Sigmoid colon (tissue), 7 donors: ENCODE results near the gene ZFYVE26. TPM values are rescaled to one million over a fixed set of nuclear protein-coding genes. Genes with fewer than 3 reads are reported as not detected.

ENCODE experiments used
- DNase-seq: peaks from one replicate; pipeline ENCODE4 v3.0.0-alpha.2; 2019
- H3K27ac ChIP-seq, 4 donors: fragments of 200-600 bp; sonication (generic); one replicate each; pipeline ENCODE4 v1.5.1; 2016 to 2019; ENCODE audit warnings: mild to moderate bottlenecking in 1 of 4
- H3K27me3 ChIP-seq, 3 donors: fragments of 200-600 bp; sonication (generic); one replicate each; pipeline ENCODE4 v1.5.1; 2019; ENCODE audit warnings: mild to moderate bottlenecking in 1 of 3
- H3K36me3 ChIP-seq, 4 donors: fragments of 200-600 bp; sonication (generic); one replicate each; pipeline ENCODE4 v1.5.1; 2016 to 2019
- H3K4me1 ChIP-seq, 4 donors: fragments of 200-600 bp; sonication (generic); one replicate each; pipeline ENCODE4 v1.5.1; 2017 to 2019
- H3K4me3 ChIP-seq, 4 donors: fragments of 200-600 bp; sonication (generic); one replicate each; pipeline ENCODE4 v1.5.1; 2017 to 2019; ENCODE audit warnings: mild to moderate bottlenecking in 2 of 4, moderate library complexity in 1 of 4
- H3K9me3 ChIP-seq, 4 donors: fragments of 200-600 bp in 3 of 4; sonication (generic) in 3 of 4; one replicate each; pipeline versions ENCODE4 v1.5.1 to v1.6.1; 2013 to 2019
- CTCF ChIP-seq, 4 experiments: fragments of 450-650 bp in 3 of 4; fragments of 200-600 bp in 1 of 4; IDR thresholded peaks; one replicate each; pipeline ENCODE4 v1.5.1; 2016 to 2019; ENCODE audit warnings: antibody characterized with exemption in 4 of 4, mild to moderate bottlenecking in 3 of 4, moderate library complexity in 2 of 4
- EP300 ChIP-seq, 4 donors: sonication (generic); formaldehyde crosslinking; IDR thresholded peaks; one replicate each; pipeline ENCODE4 v1.6.1; 2017; ENCODE audit warnings: antibody characterized with exemption in 4 of 4
- POLR2A ChIP-seq, 2 donors: fragments of 450-650 bp; IDR thresholded peaks; one replicate each; pipeline ENCODE4 v1.6.1; 2016; ENCODE audit warnings: antibody characterized with exemption in 2 of 2, mild to moderate bottlenecking in 2 of 2, moderate library complexity in 2 of 2
- POLR2AphosphoS5 ChIP-seq, 4 donors: sonication (generic); formaldehyde crosslinking; IDR thresholded peaks; one replicate each; pipeline ENCODE4 v1.6.1; 2017; ENCODE audit warnings: antibody characterized with exemption in 4 of 4
- WGBS, 2 donors: extraction: QIAGEN DNeasy Blood & Tissue Kit; methylation state at CpG; one replicate each; pipeline ENCODE4 v1.1.7; 2013; 5-methylcytosine and 5-hydroxymethylcytosine counted together
- intact Hi-C: fragments of 100-400 bp; cut with DNase I; formaldehyde crosslinking; loops from one replicate; pipeline ENCODE4 v1.15.1; 2023
- polyA plus RNA-seq, 3 donors: library from polyadenylated mRNA; stranded (reverse); fragments of 200-250 nt; gene quantifications; one replicate each; pipeline ENCODE4 v1.2.3, GENCODE V29; 2013
- total RNA-seq, 4 donors: library from RNA; depleted of rRNA; stranded (reverse); fragments of >200 nt; gene quantifications; one replicate each; pipeline ENCODE4 v1.1.0, GENCODE V29; 2016
- donor health status: healthy with polysubstance abuse.
- donor health status: Bipolar disorder and iron deficiency.
- donor health status: healthy.

ZFYVE26 gene
- total and polyA plus RNA-seq, 7 donors: 1.8 to 48.7 (median 16.6) TPM

GRCh38 chr14:67765192-67765834 lies 51.1 kb downstream of the ZFYVE26 start:
- Histone ChIP-seq H3K36me3 (peaks cover 49 to 98% (median 65%) of the 10 kb centered on the region in 4 donors), H3K27ac (no peak overlapping the region), H3K27me3 (no peaks in the 10 kb centered on the region), H3K4me3 (no peak overlapping the region), H3K4me1 (no peaks in the 10 kb centered on the region), H3K9me3 (no peaks in the 10 kb centered on the region)
- DNase-seq: no peak
- TF ChIP-seq POLR2AphosphoS5 (IDR thresholded peaks at IDR 0.05): no peak
- TF ChIP-seq EP300 (IDR thresholded peaks at IDR 0.05): no peak
- TF ChIP-seq CTCF (IDR thresholded peaks at IDR 0.05): no peak
- TF ChIP-seq POLR2A (IDR thresholded peaks at IDR 0.05): no peak
- WGBS, 2 donors: 46 to 81% methylated on average over 5 of the region's 5 CpGs
- intact Hi-C loops: no loop called here

GRCh38 chr14:67764496-67764895 lies 51.9 kb downstream of the ZFYVE26 start:
- Histone ChIP-seq H3K9me3 (no peaks in the 10 kb centered on the region), H3K27me3 (no peaks in the 10 kb centered on the region), H3K36me3 (peaks cover 49 to 98% (median 63%) of the 10 kb centered on the region in 4 donors), H3K27ac (no peak overlapping the region), H3K4me3 (no peak overlapping the region), H3K4me1 (no peaks in the 10 kb centered on the region)
- WGBS, 2 donors: 20 to 73% methylated on average over 4 of the region's 4 CpGs
- DNase-seq: no peak
- no peak for TF ChIP-seq POLR2A (IDR thresholded peaks at IDR 0.05)
- TF ChIP-seq POLR2AphosphoS5 (IDR thresholded peaks at IDR 0.05): no peak
- TF ChIP-seq EP300 (IDR thresholded peaks at IDR 0.05): no peak
- no peak for TF ChIP-seq CTCF (IDR thresholded peaks at IDR 0.05)
- intact Hi-C loops: no loop called here

- H3K36me3 ChIP-seq: peaks cover 41 to 86% (median 56%) of the 10 kb centered on the region in 4 donors
- H3K9me3 ChIP-seq: no peaks in the 10 kb centered on the region
- no peaks in the 10 kb centered on the region for H3K4me1 ChIP-seq
- no peak overlapping the region for H3K27ac ChIP-seq
- DNase-seq: no peak
- H3K4me3 ChIP-seq: no peak overlapping the region
- TF ChIP-seq EP300 (IDR thresholded peaks at IDR 0.05) (no peak), POLR2A (IDR thresholded peaks at IDR 0.05) (no peak), CTCF (IDR thresholded peaks at IDR 0.05) (no peak), POLR2AphosphoS5 (IDR thresholded peaks at IDR 0.05) (no peak)
- H3K27me3 ChIP-seq: no peaks in the 10 kb centered on the region
- intact Hi-C loops: no loop called here
- WGBS, 2 donors: 17 to 68% methylated on average over 4 of the region's 4 CpGs
Observed at GRCh38 chr14:67763158-67763822, 53.1 kb downstream of the ZFYVE26 start.

GRCh38 chr14:67762051-67762450 lies 54.3 kb downstream of the ZFYVE26 start:
- WGBS, 2 donors: 85 to 91% methylated on average over 5 of the region's 5 CpGs
- H3K4me3 ChIP-seq: no peak overlapping the region
- TF ChIP-seq POLR2A (IDR thresholded peaks at IDR 0.05) (no peak), CTCF (IDR thresholded peaks at IDR 0.05) (no peak)
- no peak overlapping the region for H3K27ac ChIP-seq
- no peak for DNase-seq
- no peaks in the 10 kb centered on the region for H3K9me3 ChIP-seq
- intact Hi-C loops: no loop called here
- H3K27me3 ChIP-seq: no peaks in the 10 kb centered on the region
- peaks cover 30 to 75% (median 44%) of the 10 kb centered on the region in 4 donors for H3K36me3 ChIP-seq
- H3K4me1 ChIP-seq: no peaks in the 10 kb centered on the region
